ENCODE measurements around the gene NEK9.

NEK9 gene

GRCh38 chr14:75060420-75060819, 66.4 kb downstream of the NEK9 start:
- TF ChIP-seq, protein P1, sequence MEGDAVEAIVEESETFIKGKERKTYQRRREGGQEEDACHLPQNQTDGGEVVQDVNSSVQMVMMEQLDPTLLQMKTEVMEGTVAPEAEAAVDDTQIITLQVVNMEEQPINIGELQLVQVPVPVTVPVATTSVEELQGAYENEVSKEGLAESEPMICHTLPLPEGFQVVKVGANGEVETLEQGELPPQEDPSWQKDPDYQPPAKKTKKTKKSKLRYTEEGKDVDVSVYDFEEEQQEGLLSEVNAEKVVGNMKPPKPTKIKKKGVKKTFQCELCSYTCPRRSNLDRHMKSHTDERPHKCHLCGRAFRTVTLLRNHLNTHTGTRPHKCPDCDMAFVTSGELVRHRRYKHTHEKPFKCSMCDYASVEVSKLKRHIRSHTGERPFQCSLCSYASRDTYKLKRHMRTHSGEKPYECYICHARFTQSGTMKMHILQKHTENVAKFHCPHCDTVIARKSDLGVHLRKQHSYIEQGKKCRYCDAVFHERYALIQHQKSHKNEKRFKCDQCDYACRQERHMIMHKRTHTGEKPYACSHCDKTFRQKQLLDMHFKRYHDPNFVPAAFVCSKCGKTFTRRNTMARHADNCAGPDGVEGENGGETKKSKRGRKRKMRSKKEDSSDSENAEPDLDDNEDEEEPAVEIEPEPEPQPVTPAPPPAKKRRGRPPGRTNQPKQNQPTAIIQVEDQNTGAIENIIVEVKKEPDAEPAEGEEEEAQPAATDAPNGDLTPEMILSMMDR (conservative IDR thresholded peaks at IDR 0.05; ENCODE audit: low read length) = no peak
- DNase-seq (ENCODE audit: low read depth) = no peak
- no peak overlapping the region for H3K4me3 ChIP-seq (ENCODE audit: low read length)

GRCh38 chr14:75059642-75060041, 67.2 kb downstream of the NEK9 start:
- DNase-seq (ENCODE audit: low read depth) = peak; percentile 58
- TF ChIP-seq, protein P1 (conservative IDR thresholded peaks at IDR 0.05; ENCODE audit: low read length) = no peak
- H3K4me3 ChIP-seq (ENCODE audit: low read length) = no peak overlapping the region

- no peak overlapping the region for H3K4me3 ChIP-seq (ENCODE audit: low read length)
- TF ChIP-seq, protein P1 (conservative IDR thresholded peaks at IDR 0.05; ENCODE audit: low read length) = no peak
- DNase-seq (ENCODE audit: low read depth) = peak; percentile 33
These were observed 72.4 kb downstream of the NEK9 start for GRCh38 chr14:75054421-75054820.

DNA sequence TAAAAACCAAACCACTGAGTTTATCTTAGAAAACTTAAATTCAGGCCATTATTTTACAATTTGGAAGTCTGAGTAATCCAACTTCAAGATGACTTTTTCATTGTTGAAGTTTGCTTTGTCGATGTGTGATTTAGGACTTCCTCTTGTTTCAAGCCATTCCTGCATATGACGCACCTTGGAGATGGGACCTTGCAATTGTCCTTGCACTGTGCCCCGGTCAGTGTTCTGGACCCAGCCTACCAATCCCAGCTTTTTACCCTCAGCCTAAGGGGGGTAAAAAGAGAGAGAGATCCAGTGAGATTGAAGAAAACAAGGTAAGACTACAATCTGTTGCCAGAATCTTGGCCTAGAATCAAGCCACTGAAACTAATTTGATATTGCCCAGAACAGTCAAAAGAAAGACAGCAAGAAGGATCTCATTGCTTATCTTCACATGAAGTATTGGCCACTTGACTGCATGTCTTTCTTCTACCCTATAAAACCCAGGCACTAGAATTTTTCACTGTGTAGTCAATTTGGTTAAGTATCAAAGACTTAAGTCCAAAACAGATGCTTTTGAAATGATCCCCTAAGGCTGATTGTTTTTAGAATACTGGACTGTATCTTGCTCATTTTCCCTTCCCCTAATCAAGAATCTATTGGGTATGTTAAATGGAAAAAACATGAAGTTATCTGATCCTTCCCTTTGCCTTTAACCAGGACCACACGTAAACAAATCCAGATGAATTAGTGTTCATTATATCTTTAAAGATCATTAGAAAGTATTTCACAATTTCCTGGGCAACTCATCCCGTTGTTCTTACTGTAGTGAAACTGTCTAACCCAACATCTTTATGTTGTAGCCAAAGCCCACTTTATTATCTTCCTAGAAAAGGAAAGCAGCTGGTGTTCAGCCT, 73.2 kb downstream of the NEK9 start:
- H3K4me3 ChIP-seq (ENCODE audit: low read length) = no peak overlapping the region
- DNase-seq (ENCODE audit: low read depth) = peak; percentile 75
- TF ChIP-seq, protein P1 (conservative IDR thresholded peaks at IDR 0.05; ENCODE audit: low read length) = no peak

GRCh38 chr14:75051556-75051899, 75.3 kb downstream of the NEK9 start:
- no peak for DNase-seq (ENCODE audit: low read depth)
- H3K4me3 ChIP-seq (ENCODE audit: low read length) = peak overlapping the region; percentile 57
- TF ChIP-seq, protein P1 (conservative IDR thresholded peaks at IDR 0.05; ENCODE audit: low read length) = no peak

GRCh38 chr14:75050852-75051555, 75.8 kb downstream of the NEK9 start, which contains the start of gene MLH3:
Gene MLH3 (minus strand): TSS chr14:75051467. CDS start chr14:75049655, 1,812 bp downstream.
- H3K4me3 ChIP-seq (ENCODE audit: low read length) = peak within 1 kb of the TSS; percentile 57
- peak; percentile 67 for DNase-seq (ENCODE audit: low read depth)
- TF ChIP-seq, protein P1 (conservative IDR thresholded peaks at IDR 0.05; ENCODE audit: low read length) = no peak

Measured in AG10803 (cell line).